Activated T-helper 17 cell treated with anti-CD3 and anti-CD28 coated beads, Interleukin-2, amount 50 U/mL, for 72 hours (primary cell): ENCODE results near the gene WDPCP. TPM values are rescaled to one million over a fixed set of nuclear protein-coding genes. Genes with fewer than 3 reads are reported as not detected.
"Not testable (repeated sequence)": the region's sequence is repeated elsewhere in the genome, so short reads cannot be mapped to it uniquely, and the experiment has no call there.

Experiments used
- ATAC-seq: fragments of 150-1000 bp; cut with Tn5 transposase; replicated peaks from 2 replicates; pipeline ENCODE4 v1.10.0; 2021; ENCODE audit warnings: mild to moderate bottlenecking, moderate library complexity
- H3K27ac Mint-ChIP-seq: one replicate; pipeline ENCODE4 v1.8.0; 2022; ENCODE audit warnings: mixed read lengths
- H3K27me3 Mint-ChIP-seq: one replicate; pipeline ENCODE4 v1.8.0; 2022; ENCODE audit warnings: mixed read lengths
- H3K36me3 Mint-ChIP-seq: one replicate; pipeline ENCODE4 v1.8.0; 2022; ENCODE audit warnings: low read depth, mild to moderate bottlenecking, mixed read lengths
- H3K4me1 Mint-ChIP-seq: one replicate; pipeline ENCODE4 v1.8.0; 2022; ENCODE audit warnings: mixed read lengths
- H3K4me3 Mint-ChIP-seq: one replicate; pipeline ENCODE4 v1.8.0; 2022; ENCODE audit warnings: mild to moderate bottlenecking, mixed read lengths
- H3K9me3 Mint-ChIP-seq: one replicate; pipeline ENCODE4 v1.8.0; 2022; ENCODE audit warnings: mixed read lengths
- total RNA-seq, 2 donors: library from RNA; stranded (reverse); gene quantifications; one replicate each; pipeline ENCODE4 v1.2.3, GENCODE V29; 2022

Gene WDPCP, protein sequence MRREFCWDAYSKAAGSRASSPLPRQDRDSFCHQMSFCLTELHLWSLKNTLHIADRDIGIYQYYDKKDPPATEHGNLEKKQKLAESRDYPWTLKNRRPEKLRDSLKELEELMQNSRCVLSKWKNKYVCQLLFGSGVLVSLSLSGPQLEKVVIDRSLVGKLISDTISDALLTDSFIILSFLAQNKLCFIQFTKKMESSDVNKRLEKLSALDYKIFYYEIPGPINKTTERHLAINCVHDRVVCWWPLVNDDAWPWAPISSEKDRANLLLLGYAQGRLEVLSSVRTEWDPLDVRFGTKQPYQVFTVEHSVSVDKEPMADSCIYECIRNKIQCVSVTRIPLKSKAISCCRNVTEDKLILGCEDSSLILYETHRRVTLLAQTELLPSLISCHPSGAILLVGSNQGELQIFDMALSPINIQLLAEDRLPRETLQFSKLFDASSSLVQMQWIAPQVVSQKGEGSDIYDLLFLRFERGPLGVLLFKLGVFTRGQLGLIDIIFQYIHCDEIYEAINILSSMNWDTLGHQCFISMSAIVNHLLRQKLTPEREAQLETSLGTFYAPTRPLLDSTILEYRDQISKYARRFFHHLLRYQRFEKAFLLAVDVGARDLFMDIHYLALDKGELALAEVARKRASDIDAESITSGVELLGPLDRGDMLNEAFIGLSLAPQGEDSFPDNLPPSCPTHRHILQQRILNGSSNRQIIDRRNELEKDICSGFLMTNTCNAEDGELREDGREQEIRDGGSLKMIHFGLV
- total RNA-seq: 1 to 10 TPM; 4.8 to 9.4 TPM

DNA sequence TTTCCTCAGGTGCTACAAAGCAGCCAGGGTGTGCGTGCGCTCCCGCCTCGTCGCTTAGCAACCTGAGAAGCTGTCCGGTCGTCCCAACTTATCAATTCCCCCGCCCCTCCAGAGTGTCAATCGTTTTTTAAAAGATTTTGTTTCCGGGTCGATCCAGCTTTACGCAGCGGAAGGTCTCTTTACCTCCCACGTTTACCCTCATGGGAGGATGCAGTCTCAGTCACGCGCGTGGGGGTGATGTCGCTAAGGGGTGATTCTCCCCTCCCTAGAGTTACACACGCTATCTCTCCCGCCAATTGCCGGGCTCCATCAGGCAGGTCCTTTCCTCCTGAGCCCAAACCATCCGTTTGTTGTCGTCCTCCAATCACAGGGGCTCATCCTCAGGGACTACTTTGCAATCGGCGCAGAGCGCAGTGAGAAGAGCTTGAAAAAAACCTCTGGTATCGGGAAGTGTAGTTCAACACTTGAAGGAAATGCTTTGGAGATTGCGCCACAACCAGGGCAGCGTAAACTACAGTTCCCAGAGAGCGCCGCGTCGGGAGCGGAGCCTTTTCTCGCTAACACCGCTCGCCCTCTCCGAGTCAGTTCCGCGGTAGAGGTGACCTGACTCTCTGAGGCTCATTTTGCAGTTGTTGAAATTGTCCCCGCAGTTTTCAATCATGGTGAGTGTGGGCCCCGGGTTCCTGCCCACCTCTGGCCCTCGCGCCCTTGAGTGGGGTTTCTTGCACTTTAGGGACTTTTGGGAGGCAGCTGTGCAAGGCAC, at the start of gene WDPCP, which contains the start of gene MDH1:
Gene WDPCP (minus strand): TSS at position 93 of the 763 bp plus-strand sequence. CDS start 206 bp downstream, outside the sequence.
Gene MDH1 (plus strand): TSS at position 579 of the 763 bp plus-strand sequence. CDS start 81 bp downstream, at position 660.
- Mint-ChIP-seq H3K9me3 (no peaks in the 10 kb centered on the region), H3K27ac (peak within 1 kb of the TSS; percentile 98), H3K4me1 (peaks cover 28% of the 10 kb centered on the region), H3K27me3 (no peaks in the 10 kb centered on the region), H3K4me3 (peak within 1 kb of the TSS; percentile 96), H3K36me3 (peaks cover 45% of the 10 kb centered on the region)
- ATAC-seq: peak; percentile 91

DNA sequence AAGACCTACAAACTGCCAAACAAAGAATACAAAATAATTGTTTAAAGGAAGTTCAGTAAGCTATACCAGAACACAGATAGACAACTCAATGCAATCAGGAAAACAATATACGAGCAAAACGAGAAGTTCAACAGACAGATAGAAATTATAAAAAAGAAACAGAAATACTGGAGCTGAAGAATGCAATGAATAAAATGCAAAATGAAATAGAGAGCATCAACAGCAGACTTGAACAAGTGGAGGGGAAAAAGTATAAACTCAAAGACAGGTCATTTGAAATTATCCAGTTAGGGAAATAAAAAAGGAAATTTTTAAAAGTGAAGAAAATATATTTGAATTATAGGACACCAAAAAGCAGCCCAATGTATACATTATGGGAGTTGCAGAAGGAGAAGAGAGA, 44.1 kb upstream of the WDPCP start:
- Mint-ChIP-seq H3K27ac (no peak overlapping the region), H3K36me3 (no peaks in the 10 kb centered on the region), H3K4me1 (no peaks in the 10 kb centered on the region), H3K9me3 (peaks cover 26% of the 10 kb centered on the region), H3K27me3 (peaks cover 19% of the 10 kb centered on the region), H3K4me3 (no peak overlapping the region)
- no peak for ATAC-seq

DNA sequence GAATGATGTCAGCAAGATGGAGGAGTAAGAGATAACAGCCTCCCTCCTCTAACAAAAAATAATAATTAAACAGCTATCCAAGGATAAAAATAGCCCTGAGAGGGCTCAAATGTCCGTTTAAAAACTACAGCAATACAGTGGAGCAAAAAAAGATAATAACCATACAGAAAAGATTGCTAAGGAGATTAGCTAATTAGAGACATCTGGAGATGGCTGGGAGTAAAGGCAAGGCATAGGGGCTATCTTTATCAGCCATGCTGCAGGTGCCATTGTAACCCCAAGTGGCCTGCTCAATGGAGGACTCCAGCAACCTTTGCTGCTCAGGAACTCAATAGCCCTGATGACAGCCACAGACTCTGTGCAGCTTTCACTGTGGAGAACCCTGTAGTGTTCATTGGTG, 43.2 kb upstream of the WDPCP start:
- H3K27me3 Mint-ChIP-seq: peaks cover 19% of the 10 kb centered on the region
- no peaks in the 10 kb centered on the region for H3K36me3 Mint-ChIP-seq

DNA sequence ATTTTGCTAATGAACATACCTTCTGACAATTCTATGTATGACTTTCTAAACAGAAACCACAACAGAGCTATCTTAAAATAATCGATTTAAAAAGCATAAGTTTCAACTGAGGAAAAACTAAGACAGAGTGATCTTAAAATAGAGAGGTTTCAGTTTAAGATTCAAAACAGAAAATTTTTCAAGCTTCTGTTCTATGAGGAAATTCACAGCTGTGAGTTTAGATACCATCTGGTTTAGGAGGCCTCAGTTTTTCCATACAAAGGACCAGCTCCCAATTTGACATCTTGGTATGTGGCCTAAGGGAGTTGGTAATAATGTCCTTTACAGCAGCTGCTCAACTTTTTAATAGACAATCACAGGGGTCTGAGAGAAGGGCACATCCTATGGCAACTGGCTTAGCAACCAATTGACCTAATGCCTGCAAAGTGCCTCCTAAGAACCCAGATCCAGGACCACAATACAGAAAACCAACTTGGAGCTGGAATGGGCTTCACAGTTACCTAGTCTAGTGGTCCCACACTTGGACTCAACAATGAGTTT, 40.2 kb upstream of the WDPCP start:
- Mint-ChIP-seq H3K27me3 (peaks cover 21% of the 10 kb centered on the region), H3K36me3 (no peaks in the 10 kb centered on the region), H3K27ac (no peak overlapping the region), H3K4me1 (no peaks in the 10 kb centered on the region), H3K9me3 (peaks cover 19% of the 10 kb centered on the region), H3K4me3 (no peak overlapping the region)
- ATAC-seq: no peak

More for the DNA sequence above, 43.2 kb upstream of the WDPCP start:
- Mint-ChIP-seq H3K9me3 (peaks cover 26% of the 10 kb centered on the region), H3K27ac (no peak overlapping the region), H3K4me3 (no peak overlapping the region), H3K4me1 (no peaks in the 10 kb centered on the region)
- no peak for ATAC-seq

DNA sequence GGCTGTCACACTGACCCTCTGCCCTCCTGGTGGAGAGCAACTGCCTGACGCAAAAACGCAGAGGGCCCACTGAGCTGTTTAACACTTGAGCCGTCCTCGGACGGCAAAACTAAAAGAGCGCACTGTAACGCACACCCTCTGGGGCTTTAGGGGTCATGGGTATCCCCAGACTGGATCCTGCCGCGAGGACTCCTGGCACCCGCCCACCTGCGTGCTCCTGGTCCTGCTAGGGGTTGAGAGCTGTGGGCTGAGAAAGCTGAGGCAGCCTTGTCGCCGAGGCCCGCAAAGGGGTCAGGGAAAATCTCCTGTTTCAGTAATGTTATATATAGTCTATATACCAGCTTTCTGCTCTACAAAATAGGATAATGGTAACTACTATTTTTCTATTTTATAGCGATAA, 39.6 kb upstream of the WDPCP start:
- no peaks in the 10 kb centered on the region for H3K4me1 Mint-ChIP-seq
- H3K27me3 Mint-ChIP-seq: peaks cover 22% of the 10 kb centered on the region
- no peaks in the 10 kb centered on the region for H3K36me3 Mint-ChIP-seq
- H3K9me3 Mint-ChIP-seq: peaks cover 16% of the 10 kb centered on the region
- H3K4me3 Mint-ChIP-seq: no peak overlapping the region
- no peak overlapping the region for H3K27ac Mint-ChIP-seq
- ATAC-seq: no peak

DNA sequence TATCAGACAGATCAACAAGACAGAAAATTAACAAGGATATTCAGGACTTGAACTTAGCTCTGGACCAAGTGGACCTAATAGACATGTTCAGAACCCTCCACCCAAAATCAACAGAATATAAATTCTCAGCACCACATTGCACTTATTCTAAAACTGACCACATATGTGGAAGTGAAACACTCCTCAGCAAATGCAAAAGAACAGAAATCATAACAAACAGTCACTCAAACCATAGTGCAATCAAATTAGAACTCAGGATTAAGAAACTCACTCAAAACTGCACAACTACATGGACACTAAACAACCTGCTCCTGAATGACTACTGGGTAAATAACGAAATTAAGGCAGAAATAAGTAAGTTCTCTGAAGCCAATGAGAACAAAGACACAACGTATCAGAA, 35.5 kb upstream of the WDPCP start:
- not testable (repeated sequence) for H3K9me3 Mint-ChIP-seq, H3K27ac Mint-ChIP-seq, ATAC-seq, H3K36me3 Mint-ChIP-seq, H3K4me3 Mint-ChIP-seq, H3K4me1 Mint-ChIP-seq
- H3K27me3 Mint-ChIP-seq: peaks cover 17% of the 10 kb centered on the region

DNA sequence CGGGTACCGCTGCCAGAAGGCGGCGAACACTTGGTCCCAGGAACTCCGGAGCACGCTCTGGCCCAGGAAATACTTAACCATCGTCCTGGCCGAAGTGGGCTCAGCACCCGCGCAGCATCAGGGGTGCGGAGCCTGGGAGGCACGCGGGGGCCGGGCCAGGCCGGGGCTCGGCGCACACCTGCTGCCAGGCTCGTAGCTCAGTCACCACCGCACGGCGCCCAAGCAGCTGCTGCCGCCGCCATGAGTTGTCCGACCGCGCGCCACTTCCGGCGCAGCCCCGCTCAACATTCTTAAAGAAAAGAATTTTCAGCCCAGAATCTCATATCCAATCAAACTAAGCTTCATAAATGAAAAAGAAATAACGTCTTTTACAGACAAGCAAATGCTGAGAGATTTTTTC, 34.5 kb upstream of the WDPCP start:
- H3K4me1 Mint-ChIP-seq: no peaks in the 10 kb centered on the region
- ATAC-seq: no peak
- no peak overlapping the region for H3K27ac Mint-ChIP-seq
- H3K4me3 Mint-ChIP-seq: no peak overlapping the region
- peaks cover 4% of the 10 kb centered on the region for H3K9me3 Mint-ChIP-seq
- peaks cover 21% of the 10 kb centered on the region for H3K27me3 Mint-ChIP-seq
- no peaks in the 10 kb centered on the region for H3K36me3 Mint-ChIP-seq

DNA sequence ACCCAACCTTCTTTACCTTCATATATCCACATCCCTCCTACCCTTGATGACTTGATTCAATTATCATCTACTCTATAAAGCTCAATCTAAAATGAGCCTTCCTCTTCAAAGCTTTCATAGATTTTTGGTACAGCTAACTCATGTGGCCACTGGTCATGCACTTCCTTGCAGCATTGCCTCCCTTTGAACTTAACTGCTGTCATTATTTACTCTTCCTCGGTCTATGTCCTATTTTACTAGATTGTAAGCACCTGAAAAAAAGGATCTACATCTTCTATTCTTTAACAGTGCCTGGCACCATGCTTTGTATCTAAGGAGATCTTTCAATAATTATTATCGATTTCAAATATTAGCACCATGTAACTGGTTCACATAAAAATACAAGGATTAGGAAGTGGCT, 31.1 kb upstream of the WDPCP start:
- Mint-ChIP-seq H3K36me3 (no peaks in the 10 kb centered on the region), H3K27me3 (peaks cover 17% of the 10 kb centered on the region), H3K9me3 (peaks cover 4% of the 10 kb centered on the region), H3K27ac (no peak overlapping the region), H3K4me1 (no peaks in the 10 kb centered on the region), H3K4me3 (no peak overlapping the region)
- no peak for ATAC-seq

DNA sequence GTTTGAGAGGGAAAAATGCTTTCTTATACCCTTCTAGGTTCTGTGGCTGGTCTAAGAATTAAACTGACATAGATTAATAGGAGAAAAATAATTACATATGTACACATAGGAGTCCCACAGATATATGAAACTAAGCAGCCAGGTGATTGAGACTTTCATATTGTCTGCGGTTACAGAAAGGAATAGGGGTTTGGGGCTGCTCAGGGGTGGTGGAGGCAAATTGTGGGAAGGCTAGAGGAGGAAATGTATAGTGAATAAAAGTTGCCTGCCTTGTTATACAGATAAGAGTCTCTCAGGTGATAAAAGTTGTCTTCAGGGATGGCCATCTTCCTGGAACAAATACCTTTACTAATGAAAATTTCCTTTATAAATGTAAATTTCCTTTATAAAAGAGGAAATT, 29.1 kb upstream of the WDPCP start:
- no peak overlapping the region for H3K27ac Mint-ChIP-seq
- no peaks in the 10 kb centered on the region for H3K36me3 Mint-ChIP-seq
- no peaks in the 10 kb centered on the region for H3K4me1 Mint-ChIP-seq
- H3K27me3 Mint-ChIP-seq: peaks cover 13% of the 10 kb centered on the region
- ATAC-seq: no peak
- no peak overlapping the region for H3K4me3 Mint-ChIP-seq
- peaks cover 4% of the 10 kb centered on the region for H3K9me3 Mint-ChIP-seq

DNA sequence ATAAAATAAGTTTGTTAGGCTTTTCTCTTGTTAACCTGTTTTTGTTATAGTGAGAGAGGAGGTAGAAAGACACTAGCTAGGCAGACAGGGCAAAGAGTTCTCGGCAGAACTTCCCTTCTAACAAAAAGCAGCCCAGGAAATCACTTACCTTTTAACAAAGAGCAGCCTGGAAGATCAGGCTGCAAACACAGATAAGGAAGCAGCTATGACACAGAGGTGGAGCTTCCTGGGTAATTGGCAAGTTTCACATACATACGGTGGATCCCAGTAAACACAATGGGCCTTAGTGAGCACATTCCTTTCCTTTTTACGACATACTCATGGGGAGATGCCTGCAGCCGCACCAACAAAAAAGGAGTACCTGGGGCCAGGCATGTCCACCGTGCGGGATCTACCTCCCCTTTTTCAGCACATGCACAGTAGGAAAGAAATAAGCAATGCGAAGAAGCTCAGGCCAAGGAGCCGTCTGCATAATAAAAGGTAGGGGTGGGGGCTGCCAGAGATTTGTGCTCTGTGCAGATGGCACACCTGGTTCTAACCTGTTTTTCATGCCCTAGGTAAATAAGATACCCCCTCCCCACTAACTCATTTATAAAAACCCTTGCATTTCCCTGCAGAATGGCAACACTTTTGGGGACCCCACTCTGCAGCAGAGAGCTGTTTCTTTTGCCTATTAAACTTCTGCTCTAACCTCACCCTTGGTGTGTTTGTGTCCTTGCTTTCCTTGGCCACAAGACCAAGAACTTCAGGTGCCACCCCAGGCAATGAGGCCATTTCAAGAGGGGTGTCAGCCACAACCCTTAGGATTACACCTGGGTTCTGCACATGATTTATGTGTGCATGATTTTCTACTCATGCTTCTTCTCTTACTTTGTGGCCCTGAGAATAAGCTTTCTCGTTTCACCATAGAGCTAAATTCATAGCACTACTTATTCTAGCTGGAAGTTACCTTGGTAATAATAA, 27.0 kb upstream of the WDPCP start:
- no peaks in the 10 kb centered on the region for H3K4me1 Mint-ChIP-seq
- H3K9me3 Mint-ChIP-seq: peaks cover 4% of the 10 kb centered on the region
- no peak overlapping the region for H3K27ac Mint-ChIP-seq
- H3K27me3 Mint-ChIP-seq: peaks cover 8% of the 10 kb centered on the region
- ATAC-seq: no peak
- no peak overlapping the region for H3K4me3 Mint-ChIP-seq
- no peaks in the 10 kb centered on the region for H3K36me3 Mint-ChIP-seq

DNA sequence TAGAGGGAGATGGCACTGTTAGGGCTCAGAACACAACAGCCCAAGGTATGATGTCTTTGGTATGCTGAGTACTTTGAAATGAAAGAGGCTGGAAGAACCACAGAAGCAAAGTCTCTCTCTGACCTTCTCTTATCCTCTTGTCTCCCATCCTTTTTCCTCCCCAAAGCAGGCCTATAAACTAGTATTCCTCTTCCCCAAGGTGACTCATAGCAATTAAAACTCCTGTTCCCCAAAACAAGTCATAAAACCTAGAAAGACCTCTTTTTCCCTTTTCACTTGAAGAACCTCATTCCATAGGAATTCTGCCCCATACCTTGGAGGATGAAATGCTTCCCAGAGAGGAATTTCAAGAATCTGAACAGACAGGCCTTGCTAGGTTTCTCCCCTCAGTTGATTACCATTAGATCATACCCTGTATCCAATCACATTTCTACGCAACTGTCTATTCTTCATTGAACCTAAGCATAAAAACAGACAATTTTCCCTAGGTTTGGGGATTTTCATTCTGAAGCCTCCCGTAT, 26.2 kb upstream of the WDPCP start:
- Mint-ChIP-seq H3K4me1 (no peaks in the 10 kb centered on the region), H3K27me3 (peaks cover 7% of the 10 kb centered on the region), H3K27ac (no peak overlapping the region), H3K4me3 (no peak overlapping the region), H3K36me3 (no peaks in the 10 kb centered on the region), H3K9me3 (peaks cover 3% of the 10 kb centered on the region)
- ATAC-seq: no peak

DNA sequence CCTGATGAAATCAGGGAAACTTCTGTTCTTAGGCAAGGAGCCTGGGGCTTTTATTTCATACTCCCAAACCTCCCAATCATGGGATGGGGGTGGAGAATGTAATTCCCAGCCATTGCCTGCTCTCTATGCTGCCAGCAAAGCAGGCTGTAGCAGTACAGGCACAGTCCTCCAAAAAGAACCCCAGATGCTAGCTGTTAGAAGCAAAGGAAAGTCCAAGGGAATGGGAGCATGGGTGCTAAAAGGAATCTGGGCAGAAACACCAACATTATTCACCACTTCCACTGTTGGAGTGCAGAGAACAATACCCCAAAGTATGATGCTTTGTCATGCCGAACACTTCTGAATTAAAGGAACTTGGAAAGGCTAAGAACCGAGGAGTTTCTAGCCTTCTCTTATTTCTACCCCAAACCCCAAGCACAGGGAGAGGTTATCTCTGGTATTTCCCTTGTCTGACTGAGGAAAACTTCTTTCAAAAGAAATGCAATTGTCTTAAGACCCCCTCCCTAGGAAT, 25.2 kb upstream of the WDPCP start:
- Mint-ChIP-seq H3K27me3 (peaks cover 2% of the 10 kb centered on the region), H3K9me3 (no peaks in the 10 kb centered on the region), H3K4me3 (no peak overlapping the region), H3K4me1 (no peaks in the 10 kb centered on the region), H3K27ac (no peak overlapping the region), H3K36me3 (no peaks in the 10 kb centered on the region)
- no peak for ATAC-seq

DNA sequence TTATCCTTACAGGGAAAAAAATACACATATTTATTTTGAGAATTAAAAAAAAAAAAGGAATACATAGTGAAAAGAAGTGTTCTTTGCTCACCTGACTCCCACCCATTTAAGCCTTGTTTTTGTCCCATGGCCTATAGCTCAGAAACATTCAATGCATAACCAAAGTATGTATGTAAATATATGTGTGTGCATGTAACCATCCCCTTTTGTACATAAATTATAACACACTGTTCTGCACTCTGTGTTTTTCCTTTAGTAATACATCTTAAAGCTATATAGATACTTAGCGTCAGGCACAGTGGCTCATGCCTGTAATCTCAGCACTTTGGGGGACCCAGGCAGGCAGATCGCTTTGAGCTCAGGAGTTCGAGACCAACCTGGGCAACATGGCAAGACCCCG, 22.2 kb upstream of the WDPCP start:
- Mint-ChIP-seq H3K4me1 (no peaks in the 10 kb centered on the region), H3K4me3 (no peak overlapping the region), H3K36me3 (peaks cover 21% of the 10 kb centered on the region), H3K9me3 (no peaks in the 10 kb centered on the region), H3K27ac (no peak overlapping the region), H3K27me3 (no peaks in the 10 kb centered on the region)
- no peak for ATAC-seq
